OCI-LY3 (cell line): ENCODE results near the gene MYBL2.

Experiments
- EZH2phosphoT487 ChIP-seq: fragments of 200-600 bp; shearing (Covaris generic); IDR thresholded peaks from 2 replicates; pipeline ENCODE4 v1.6.1; 2018; ENCODE audit warnings: antibody characterized with exemption, mixed run types, low read depth
- TF ChIP-seq, protein P1 (sequence below): fragments of 200-600, 300-600 bp; sonication (generic); IDR thresholded peaks from 2 replicates; pipeline ENCODE4 v1.5.1; 2014; ENCODE audit warnings: antibody characterized with exemption, low read length, low read depth

GRCh38 chr20:43717616-43717995 is 50.7 kb downstream of the MYBL2 start:
- TF ChIP-seq, protein P1, sequence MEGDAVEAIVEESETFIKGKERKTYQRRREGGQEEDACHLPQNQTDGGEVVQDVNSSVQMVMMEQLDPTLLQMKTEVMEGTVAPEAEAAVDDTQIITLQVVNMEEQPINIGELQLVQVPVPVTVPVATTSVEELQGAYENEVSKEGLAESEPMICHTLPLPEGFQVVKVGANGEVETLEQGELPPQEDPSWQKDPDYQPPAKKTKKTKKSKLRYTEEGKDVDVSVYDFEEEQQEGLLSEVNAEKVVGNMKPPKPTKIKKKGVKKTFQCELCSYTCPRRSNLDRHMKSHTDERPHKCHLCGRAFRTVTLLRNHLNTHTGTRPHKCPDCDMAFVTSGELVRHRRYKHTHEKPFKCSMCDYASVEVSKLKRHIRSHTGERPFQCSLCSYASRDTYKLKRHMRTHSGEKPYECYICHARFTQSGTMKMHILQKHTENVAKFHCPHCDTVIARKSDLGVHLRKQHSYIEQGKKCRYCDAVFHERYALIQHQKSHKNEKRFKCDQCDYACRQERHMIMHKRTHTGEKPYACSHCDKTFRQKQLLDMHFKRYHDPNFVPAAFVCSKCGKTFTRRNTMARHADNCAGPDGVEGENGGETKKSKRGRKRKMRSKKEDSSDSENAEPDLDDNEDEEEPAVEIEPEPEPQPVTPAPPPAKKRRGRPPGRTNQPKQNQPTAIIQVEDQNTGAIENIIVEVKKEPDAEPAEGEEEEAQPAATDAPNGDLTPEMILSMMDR: no peak
- no peak for TF ChIP-seq EZH2phosphoT487
